K562 (cell line): Measurements from ENCODE around the gene UNC119. TPM values are rescaled to one million over a fixed set of nuclear protein-coding genes. Genes with fewer than 3 reads are reported as not detected.

Experiments
- ATAC-seq: fragments of 200-7000 bp; cut with Tn5 transposase; 3 replicates; pipeline ENCODE4 v1.9.1; 2020; ENCODE audit warnings: moderate library complexity
- BruUV-seq: library from RNA; stranded (reverse); fragments of 400-500 nt; replicated peaks from 2 replicates; lab custom pipeline; 2021; lab: Mats Ljungman, UMichigan
- CTCF ChIA-PET: fragments of 300-600 bp; formaldehyde crosslinking; extraction: SDS; loops from one replicate; lab custom pipeline; 2021; ENCODE audit warnings: low intra/inter-chr PET ratio; lab: Yijun Ruan, JAX
- POLR2A ChIA-PET: fragments of 300-600, 350-650 bp; sonication (Branson Sonifier 250); formaldehyde crosslinking; extraction: SDS; loops from one replicate; lab custom pipeline; 2021; ENCODE audit warnings: antibody characterized with exemption, inconsistent platforms; lab: Yijun Ruan, JAX
- DNase-seq, 4 experiments: peaks; one replicate each; pipeline versions ENCODE4 v3.0.0 to v3.0.0-alpha.2; 2011 to 2018; ENCODE audit warnings: low spot score in 3 of 4, mixed read lengths in 3 of 4; ENCODE audit errors: extremely low read depth in 1 of 4
- FAIRE-seq: peaks from 2 replicates; lab custom pipeline; 2011; peaks lifted over from hg19 to GRCh38; lab: Jason Lieb, UNC
- H2AFZ ChIP-seq: 2 replicates; pipeline ENCODE4 v1.6.0; 2011; ENCODE audit warnings: low read depth, low read length, control low read depth, inconsistent platforms
- H3K27ac ChIP-seq: fragments of 200-600 bp; 3 replicates; pipeline ENCODE4 v1.8.0; 2011; ENCODE audit warnings: low read depth, mild to moderate bottlenecking, control low read depth, inconsistent platforms, low read length, moderate library complexity, mixed read lengths; ENCODE audit errors: extremely low read depth
- H3K27me3 ChIP-seq, 2 experiments: fragments of 300-600 bp in 1 of 2; 2 replicates in 1 of 2; 3 replicates in 1 of 2; pipeline versions ENCODE4 v1.6.0 to v1.8.0; 2011; ENCODE audit warnings: inconsistent platforms in 2 of 2, low read length in 2 of 2, mild to moderate bottlenecking in 1 of 2, mixed read lengths in 1 of 2, moderate library complexity in 1 of 2; ENCODE audit not compliant: control insufficient read depth in 2 of 2, insufficient read depth in 2 of 2
- H3K36me3 ChIP-seq: fragments of 300-600 bp; 3 replicates; pipeline ENCODE4 v1.8.0; 2011; ENCODE audit warnings: mild to moderate bottlenecking, low read length, inconsistent platforms; ENCODE audit not compliant: control insufficient read depth, insufficient read depth
- H3K4me1 ChIP-seq, 2 experiments: fragments of 200-600 bp in 1 of 2; replicated peaks in 1 of 2; 2 replicates in 1 of 2; 3 replicates in 1 of 2; pipeline versions ENCODE4 v1.5.1 to v1.8.0; 2011; ENCODE audit warnings: inconsistent platforms in 2 of 2, low read length in 2 of 2, mild to moderate bottlenecking in 1 of 2, mixed read lengths in 1 of 2, moderate library complexity in 1 of 2; ENCODE audit not compliant: control insufficient read depth in 2 of 2, insufficient read depth in 2 of 2
- H3K4me2 ChIP-seq: 2 replicates; pipeline ENCODE4 v1.6.1; 2011; ENCODE audit warnings: low read length, control low read depth, inconsistent platforms, mixed read lengths; ENCODE audit not compliant: insufficient read depth
- H3K4me3 ChIP-seq: fragments of 200-600 bp; sonication (generic), shearing (Covaris generic); 2 replicates; pipeline ENCODE4 v1.5.1; 2016; ENCODE audit warnings: control low read depth, inconsistent platforms
- H3K79me2 ChIP-seq: fragments of 200-600 bp; 3 replicates; pipeline ENCODE4 v1.8.0; 2011; ENCODE audit warnings: low read length, inconsistent platforms; ENCODE audit not compliant: control insufficient read depth, insufficient read depth
- H3K9ac ChIP-seq, 2 experiments: 2 replicates each; pipeline versions ENCODE4 v1.6.0 to v1.6.1; 2011; ENCODE audit warnings: low read depth in 2 of 2, low read length in 2 of 2, control low read depth in 1 of 2, inconsistent platforms in 1 of 2, mild to moderate bottlenecking in 1 of 2, mixed read lengths in 1 of 2; ENCODE audit not compliant: insufficient read depth in 1 of 2
- H3K9me1 ChIP-seq: one replicate; pipeline ENCODE4 v1.6.0; 2011; ENCODE audit warnings: inconsistent platforms, mild to moderate bottlenecking, low read length, moderate library complexity; ENCODE audit not compliant: control insufficient read depth, insufficient read depth
- H3K9me3 ChIP-seq: replicated peaks from 2 replicates; pipeline ENCODE4 v1.5.1; 2011; ENCODE audit warnings: low read depth, low read length, inconsistent platforms; ENCODE audit not compliant: control insufficient read depth, insufficient read depth
- H4K20me1 ChIP-seq: replicated peaks from 2 replicates; pipeline ENCODE4 v1.6.1; 2011; ENCODE audit warnings: low read length, inconsistent platforms, mixed read lengths; ENCODE audit not compliant: control insufficient read depth, insufficient read depth
- BRF1 ChIP-seq: IDR thresholded peaks from 3 replicates; pipeline ENCODE4 v1.6.1; 2011; ENCODE audit warnings: borderline replicate concordance, mild to moderate bottlenecking; ENCODE audit not compliant: insufficient read length; ENCODE audit errors: extremely low read depth
- TAF9B ChIP-seq: fragments of 450-650 bp; IDR thresholded peaks from 2 replicates; pipeline ENCODE4 v1.6.1; 2018; ENCODE audit warnings: mild to moderate bottlenecking; ENCODE audit not compliant: partially characterized antibody
- ZKSCAN8 ChIP-seq: fragments of 200-800 bp; sonication (Bioruptor generic); IDR thresholded peaks from 2 replicates; pipeline ENCODE4 v1.6.1; 2016; ENCODE audit warnings: missing genetic modification characterization, missing compliant biosample characterization
- WGBS: fragments of 100-300 bp; shearing (Covaris generic); methylation state at CpG from one replicate; pipeline ENCODE4 v1.1.6; 2016; ENCODE audit warnings: low coverage, mixed read lengths; ENCODE audit not compliant: insufficient coverage; ENCODE audit errors: missing lambda C conversion rate; 5-methylcytosine and 5-hydroxymethylcytosine counted together
- in situ Hi-C: fragments of 300-500 bp; cut with MboI; formaldehyde crosslinking; loops from 4 replicates; pipeline ENCODE4 v1.15.0; 2018; ENCODE audit warnings: inconsistent platforms, mixed read lengths
- intact Hi-C: fragments of 100-400 bp; cut with micrococcal nuclease; formaldehyde crosslinking; loops from 2 replicates; pipeline ENCODE4 v1.14.2; 2022
- polyA plus RNA-seq, 8 experiments: library from polyadenylated mRNA; depleted of rRNA in 4 of 8; stranded (reverse) in 5 of 8; unstranded in 3 of 8; fragments of >200 nt; fragmentation: Nextera tagmentation in 2 of 8; fragmentation: Illumina TruSeq in 1 of 8; extraction: Ambion mirVana in 2 of 8; extraction: Trizol in 1 of 8; gene quantifications; 2 replicates each; pipeline versions ENCODE4 v1.2.1 to v1.2.3, GENCODE V29; 2011 to 2014; ENCODE audit warnings: inconsistent platforms in 1 of 8, missing spikeins in 1 of 8
- total RNA-seq, 7 experiments: library from RNA; depleted of rRNA in 6 of 7; stranded (reverse); fragments of >200 nt in 6 of 7; fragmentation: Illumina TruSeq in 2 of 7; extraction: Trizol in 2 of 7; gene quantifications; 2 replicates each; pipeline versions ENCODE4 v1.2.1 to v1.2.3, GENCODE V29; 2011 to 2021; ENCODE audit warnings: low replicate concordance in 1 of 7
- TF ChIP-seq, protein P1 (sequence below): fragments of 250-450 bp; sonication (Bioruptor Pico); IDR thresholded peaks from 2 replicates; pipeline ENCODE4 v1.8.0; 2021; ENCODE audit warnings: moderate library complexity, mild to moderate bottlenecking, inconsistent platforms

The UNC119 gene
- total and polyA plus RNA-seq, 9 of the 15 experiments (the other 6 are each of a cell fraction or from before 2014, with no cell fraction given) = 0.37 to 47.7 (median 16.3) TPM

DNA sequence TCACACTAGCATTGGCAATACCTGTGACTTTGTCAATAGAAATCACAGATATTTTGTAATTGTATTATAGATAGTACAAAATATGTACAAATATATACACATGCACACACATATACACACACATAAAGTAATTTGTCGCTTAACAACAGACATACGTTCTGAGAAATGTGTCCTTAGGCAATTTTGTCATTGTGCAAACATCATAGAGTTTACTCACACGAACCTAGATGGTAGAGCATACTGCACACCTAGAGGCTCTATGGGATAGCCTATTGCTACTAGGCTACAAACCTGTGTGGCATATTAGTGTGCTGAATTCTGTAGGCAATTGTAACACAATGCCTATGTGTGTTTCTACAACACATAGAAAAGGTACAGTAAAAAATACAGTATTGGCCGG is 11.0 kb downstream of the UNC119 start (continued):
- TF ChIP-seq, protein P1, sequence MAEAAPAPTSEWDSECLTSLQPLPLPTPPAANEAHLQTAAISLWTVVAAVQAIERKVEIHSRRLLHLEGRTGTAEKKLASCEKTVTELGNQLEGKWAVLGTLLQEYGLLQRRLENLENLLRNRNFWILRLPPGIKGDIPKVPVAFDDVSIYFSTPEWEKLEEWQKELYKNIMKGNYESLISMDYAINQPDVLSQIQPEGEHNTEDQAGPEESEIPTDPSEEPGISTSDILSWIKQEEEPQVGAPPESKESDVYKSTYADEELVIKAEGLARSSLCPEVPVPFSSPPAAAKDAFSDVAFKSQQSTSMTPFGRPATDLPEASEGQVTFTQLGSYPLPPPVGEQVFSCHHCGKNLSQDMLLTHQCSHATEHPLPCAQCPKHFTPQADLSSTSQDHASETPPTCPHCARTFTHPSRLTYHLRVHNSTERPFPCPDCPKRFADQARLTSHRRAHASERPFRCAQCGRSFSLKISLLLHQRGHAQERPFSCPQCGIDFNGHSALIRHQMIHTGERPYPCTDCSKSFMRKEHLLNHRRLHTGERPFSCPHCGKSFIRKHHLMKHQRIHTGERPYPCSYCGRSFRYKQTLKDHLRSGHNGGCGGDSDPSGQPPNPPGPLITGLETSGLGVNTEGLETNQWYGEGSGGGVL = no peak
- no peak for TF ChIP-seq ZKSCAN8 (CRISPR knock-in tag)

DNA sequence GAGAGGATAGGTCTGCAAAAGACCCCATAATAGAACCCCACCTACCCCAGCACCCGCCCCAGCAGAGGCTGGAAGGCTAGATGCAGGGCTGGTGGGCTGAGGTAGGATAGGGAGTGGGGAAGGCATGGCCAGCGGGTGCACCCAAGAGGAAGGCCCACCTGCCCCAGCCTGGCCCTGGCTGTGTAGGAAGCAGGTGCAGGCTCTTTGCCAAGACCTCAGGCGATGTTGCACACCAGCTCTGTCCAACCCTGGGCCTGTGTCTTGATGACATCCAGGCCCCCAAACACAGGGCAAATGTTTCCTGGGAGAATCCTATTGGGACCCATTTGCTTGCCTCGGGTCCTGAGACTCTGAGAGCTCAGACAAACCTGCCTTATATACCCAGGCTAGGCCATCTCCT is 12.2 kb downstream of the UNC119 start:
- H3K4me2 ChIP-seq = no peak overlapping the region
- no peak for DNase-seq
- peaks cover 4 to 29% of the 10 kb centered on the region in 2 experiments; a peak in 4 of 5 replicates for H3K27me3 ChIP-seq
- intact Hi-C loops (loop anchor here (1.0 kb wide), 1 partner anchor 46 kb away; no protein-coding TSS in a partner anchor), in situ Hi-C loops (no loop called here)
- H3K4me3 ChIP-seq = no peak overlapping the region
- no peaks in the 10 kb centered on the region for H3K79me2 ChIP-seq
- peaks cover 10% of the 10 kb centered on the region; the same call in 1 of the 2 replicates for H4K20me1 ChIP-seq
- no peak overlapping the region for H3K27ac ChIP-seq
- no peaks in the 10 kb centered on the region for H3K9me1 ChIP-seq
- 16% methylated on average over 4 of the region's 4 CpGs for WGBS
- ChIA-PET CTCF (interaction anchor here (1.8 to 5.1 kb wide), 2 partner anchors 45 to 780 kb away, joined by 7 to 69 read pairs; no protein-coding TSS in a partner anchor), POLR2A (no interaction called here)
- H3K4me1 ChIP-seq = peaks cover 0 to 3% of the 10 kb centered on the region in 2 experiments; a peak in 2 of 5 replicates
- FAIRE-seq = no peak
- H3K36me3 ChIP-seq = no peaks in the 10 kb centered on the region
- ATAC-seq = no peak
- no peak overlapping the region for H3K9ac ChIP-seq
- no TSS peak for BruUV-seq
- TF ChIP-seq BRF1 (no peak), TAF9B (no peak)
- H3K9me3 ChIP-seq = no peaks in the 10 kb centered on the region
- no peak overlapping the region for H2AFZ ChIP-seq
